Measurements from ENCODE around the gene TNS1.

The TNS1 gene

DNA sequence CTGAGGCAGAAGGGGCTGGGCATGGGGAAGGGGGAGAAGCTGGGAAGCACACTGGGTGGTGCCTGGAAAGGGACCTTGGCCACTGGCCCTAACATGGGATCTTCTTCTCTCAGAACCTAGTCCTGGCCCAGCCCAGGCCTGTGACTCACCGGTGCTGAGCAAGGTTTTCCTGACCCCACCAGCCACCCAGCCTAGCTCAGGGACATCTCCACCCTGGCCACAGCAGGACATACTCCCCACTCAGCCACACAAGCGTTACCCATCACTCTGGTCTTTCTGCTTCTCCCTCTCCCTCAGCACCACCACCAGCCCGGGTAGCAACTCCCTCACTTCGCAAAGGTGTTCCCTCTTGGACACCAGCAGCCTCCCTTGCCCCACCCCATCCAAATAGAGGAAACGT, 22.8 kb downstream of the TNS1 start:
- DNase-seq (ENCODE audit: low read depth, low spot score) = no peak

DNA sequence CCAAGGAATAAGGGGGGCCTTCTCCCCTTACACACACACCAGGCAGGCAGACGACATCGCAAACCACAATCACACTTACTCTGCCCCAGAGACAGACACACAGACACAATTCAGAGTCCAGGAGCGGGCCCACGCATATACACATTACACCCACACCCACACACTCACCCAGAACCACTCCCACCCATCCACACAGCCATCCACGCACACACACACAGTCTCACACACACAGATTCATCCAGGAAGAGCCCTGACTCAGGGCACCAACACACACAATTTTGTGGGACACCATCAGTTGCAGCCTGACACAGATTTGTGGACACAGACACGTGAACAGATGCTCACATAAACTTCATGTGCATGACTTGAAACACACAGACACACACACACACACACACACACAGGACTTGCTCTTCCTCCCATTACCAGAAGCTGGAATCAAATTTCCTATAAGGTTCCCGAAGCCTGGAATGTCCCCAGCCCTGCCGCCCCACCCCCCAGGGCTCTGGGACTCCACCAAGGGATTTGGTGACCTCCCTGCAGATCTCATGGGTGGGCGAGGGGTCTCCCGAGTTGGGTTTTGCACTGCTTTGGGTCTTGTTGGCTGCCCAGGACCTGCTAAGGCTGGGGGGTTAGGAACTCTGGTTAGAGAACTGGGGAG, 23.5 kb downstream of the TNS1 start:
- DNase-seq (ENCODE audit: low read depth, low spot score) = no peak

DNA sequence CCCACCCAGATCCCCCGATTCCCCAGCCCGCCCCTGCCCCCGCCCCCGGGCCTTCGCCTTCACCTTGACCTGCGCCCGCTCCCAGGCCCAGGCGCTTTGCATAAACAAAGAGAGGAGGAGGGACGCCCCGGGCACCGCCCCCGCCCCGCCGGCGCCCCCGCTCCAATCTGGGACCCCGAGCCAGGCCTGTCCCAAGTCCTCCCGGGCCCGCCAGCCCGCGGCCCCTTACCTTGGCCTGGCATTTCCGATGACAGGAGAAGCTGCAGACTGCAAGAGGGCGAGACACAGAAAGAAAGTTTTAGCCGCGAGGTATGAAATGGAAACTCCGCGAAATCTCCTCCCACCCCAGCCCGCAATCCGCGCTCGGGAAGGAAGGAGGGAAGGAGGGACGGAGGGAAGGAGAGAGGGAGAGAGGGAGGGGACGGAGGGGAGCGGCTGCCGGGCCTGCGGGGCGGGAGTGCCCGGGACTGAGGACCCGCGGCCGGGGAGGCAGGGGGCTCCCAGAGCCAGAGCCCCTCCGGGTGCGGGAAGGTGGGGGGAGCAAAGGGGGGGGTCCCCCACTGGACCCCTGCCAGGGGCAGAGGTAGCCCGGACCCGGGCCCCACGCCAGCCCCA, 24.2 kb downstream of the TNS1 start:
- no peak for DNase-seq (ENCODE audit: low read depth, low spot score)

DNA sequence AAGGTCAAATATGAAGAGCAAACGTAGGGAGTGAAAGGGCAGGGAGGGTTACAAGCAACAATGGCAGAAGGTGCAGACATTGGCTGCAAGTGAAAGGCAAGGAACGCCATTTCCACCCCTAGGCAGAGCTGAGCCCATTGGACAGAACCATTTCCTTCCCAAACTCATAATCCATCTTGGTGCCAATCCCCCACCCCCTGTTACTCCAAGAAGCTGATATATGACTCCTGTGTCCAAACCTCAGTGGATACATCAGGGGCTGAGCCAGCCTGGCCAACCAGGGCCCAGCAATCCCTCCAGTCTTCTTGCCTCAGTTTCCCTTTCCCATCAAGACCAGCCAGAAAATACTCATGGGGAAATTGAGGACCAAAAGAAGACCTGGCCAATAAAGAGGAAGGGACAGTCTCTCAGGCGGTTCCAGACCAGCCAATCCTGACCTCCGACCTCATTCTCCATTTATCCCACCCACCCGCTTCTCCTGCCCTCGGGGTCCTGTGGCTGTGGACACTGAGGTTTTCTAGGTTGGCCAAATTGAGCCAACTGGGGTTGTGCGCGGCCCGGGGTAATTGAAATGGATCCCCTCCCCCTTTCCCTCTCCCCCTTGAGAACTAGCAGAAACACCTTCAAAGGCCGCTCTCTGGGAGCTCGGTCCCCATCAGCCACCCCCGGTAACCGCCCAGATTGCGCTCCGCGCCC, 24.8 kb downstream of the TNS1 start:
- DNase-seq (ENCODE audit: low read depth, low spot score) = no peak

DNA sequence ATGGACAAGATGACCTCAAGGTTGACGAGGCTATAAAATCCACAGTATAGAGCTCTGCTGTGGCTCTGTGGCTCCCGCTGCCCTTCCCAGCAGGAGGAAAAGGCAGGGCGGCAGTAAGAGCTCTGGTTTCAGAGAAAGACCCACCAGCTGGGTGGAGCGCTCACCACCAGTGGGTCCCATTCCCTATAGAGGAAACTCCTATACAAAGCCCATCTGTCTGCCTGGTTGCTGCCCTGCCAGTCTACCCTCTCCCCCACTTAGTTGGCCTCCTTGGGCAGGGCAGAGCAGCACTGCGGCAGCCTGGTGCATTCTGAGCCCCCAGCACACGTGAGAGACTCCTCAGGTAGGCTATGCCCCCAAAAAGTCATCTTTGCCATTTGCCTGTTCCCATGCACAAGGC, 26.5 kb downstream of the TNS1 start:
- DNase-seq (ENCODE audit: low read depth, low spot score) = no peak

DNA sequence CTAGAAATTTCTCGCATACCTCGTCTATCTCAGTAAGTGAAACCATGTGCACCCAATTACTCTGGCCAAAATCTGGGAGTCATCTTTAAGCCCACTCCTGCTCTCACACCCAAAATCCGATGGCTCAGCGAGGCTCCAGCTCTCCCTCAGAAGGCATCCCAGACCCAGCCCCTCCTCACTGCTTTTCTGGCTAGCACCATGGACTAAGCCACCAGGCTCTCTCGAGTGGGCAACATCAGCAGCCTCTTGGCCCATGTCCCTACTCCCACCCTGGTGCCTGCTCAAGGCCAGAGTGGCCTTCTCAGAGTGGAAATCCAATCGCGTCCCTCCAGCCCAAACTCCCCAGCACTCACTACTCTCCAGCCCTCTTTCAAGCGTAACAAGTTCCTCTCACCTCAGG, 27.2 kb downstream of the TNS1 start:
- no peak for DNase-seq (ENCODE audit: low read depth, low spot score)

DNA sequence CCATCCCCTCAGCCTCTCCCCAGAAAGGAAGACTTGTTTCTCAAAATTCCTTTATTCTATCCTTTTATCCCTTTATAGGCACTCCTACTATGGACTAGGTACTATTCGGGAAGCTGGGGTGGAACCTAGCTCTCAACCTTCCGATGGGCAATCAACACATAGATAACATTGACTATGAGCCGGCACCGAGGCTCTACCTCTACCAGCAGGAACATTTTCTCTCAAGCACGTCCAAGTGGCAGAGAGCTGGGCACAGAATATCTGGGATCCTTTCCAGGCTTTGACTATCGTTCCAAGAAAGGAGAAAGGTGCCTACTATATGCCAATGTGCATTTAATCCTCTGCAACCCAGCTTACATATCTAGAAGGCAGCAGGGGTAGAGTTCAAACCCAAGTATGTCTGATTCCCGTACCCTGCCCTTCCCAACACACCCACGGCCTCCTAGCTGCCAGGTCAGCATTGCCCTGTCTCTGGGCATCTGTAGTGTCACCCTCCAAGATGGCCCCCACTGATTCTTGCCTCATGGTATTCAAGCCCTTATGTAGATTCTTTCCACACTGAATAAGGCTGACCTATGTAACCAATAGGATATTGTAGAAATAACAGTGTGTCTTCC, 28.3 kb downstream of the TNS1 start:
- no peak for DNase-seq (ENCODE audit: low read depth, low spot score)

DNA sequence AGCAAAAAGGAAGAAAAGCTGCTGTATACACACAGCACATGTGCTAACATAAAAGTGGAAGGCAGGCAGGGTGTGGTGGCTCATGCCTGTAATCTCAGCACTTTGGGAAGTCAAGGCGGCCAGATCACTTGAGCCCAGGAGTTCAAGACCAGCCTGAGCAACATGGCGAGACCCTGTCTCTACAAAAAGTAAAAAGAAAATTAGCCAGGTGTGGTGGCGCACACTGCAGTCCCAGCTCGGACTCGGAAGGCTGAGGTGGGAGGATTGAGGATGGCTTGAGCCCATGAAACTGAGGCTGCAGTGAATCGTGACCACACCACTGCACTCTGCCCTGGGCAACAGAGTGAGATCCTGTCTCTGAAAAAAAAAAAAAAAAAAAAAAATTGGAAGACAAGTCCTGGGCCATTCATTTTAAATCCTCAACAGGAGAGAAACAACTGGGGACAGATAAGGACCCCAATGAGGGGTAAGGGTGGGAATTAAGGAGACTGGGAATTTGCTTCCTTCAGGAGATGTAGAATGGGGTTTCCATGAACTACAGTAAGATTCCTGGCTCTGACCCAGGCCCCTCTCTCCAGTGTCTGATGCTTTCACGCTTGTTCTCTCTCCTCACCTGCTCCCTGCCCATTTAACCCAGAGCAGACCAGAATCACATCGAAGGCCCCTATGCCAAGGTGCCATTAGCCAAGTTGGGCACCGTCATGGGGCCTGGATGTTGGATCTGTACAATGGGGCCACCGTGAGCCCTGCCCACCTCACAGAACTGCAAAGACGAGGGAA, 29.6 kb downstream of the TNS1 start:
- DNase-seq (ENCODE audit: low read depth, low spot score) = no peak

DNA sequence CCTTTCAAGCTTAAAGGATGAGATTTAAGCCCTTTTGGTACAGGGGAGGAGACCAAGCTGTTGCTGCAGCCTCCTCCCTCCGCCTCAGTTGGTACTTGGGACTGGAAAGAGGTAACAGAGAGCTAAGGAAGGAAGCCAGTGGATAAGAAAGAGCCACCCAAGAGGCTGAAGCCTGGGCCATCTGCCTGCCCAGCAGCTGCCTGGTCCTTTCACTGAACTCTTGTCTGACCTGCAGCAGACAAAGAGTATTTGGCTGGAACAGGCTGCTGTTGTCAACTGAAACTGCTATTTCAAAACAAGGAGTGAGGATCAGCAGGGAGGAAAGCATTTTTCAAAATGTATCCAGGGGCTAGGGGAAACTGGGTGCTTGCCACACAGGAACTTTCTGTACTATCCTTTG, 30.3 kb downstream of the TNS1 start:
- DNase-seq (ENCODE audit: low read depth, low spot score) = no peak

DNA sequence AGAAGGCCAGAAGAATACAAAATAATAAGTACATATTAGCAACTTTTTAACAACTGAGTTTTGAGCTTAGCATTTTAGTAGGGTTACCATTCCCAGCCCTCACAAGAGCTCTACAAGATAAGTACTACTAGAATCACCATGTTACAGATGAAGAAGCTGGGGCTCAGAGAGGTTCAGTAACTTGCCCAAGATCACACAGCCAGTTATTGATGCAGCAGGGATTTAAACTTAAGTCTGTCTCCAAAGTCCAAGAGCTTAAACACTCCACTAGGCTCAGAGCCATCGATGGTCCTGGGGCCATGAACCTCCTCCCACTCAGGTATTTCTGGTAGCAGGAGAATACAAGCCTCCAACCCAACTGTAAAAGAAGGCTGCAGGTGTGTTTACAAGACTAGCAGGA, 30.8 kb downstream of the TNS1 start:
- no peak for DNase-seq (ENCODE audit: low read depth, low spot score)

DNA sequence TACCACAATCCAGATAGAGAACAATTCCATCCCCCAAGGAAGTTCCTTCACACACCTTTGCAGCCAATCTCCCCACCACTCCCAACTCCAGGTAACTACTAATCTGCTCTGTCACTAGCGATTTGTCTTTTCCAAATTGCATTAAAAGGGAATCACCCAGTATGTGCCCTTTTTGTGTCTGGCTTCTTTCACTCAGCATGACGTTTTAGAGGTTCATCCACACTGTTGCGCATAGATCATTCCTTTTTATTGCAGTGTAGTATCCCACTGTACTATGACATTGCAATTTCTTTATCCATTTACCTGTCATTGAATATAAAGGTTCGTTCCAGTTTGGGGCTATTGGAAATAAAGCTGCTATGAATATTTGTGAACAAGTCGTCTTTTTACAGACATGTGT, 31.6 kb downstream of the TNS1 start:
- no peak for DNase-seq (ENCODE audit: low read depth, low spot score)

DNA sequence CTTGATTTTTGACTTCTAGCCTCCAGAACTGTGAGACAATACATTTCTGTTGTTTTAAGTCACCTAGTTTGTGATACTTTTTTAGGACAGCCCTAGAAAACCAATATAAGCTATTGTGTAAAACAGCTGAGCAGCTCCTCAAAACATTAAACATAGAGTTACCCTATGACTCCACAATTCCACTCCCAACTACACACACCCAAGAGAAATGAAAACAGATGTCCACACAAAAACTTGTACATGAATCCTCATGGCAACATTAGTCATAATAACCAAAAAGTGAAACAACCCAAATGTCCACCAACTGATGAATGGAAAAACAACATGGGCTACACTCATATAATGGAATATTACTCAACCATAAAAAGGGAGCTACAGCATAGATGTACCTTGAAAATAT, 32.6 kb downstream of the TNS1 start:
- no peak for DNase-seq (ENCODE audit: low read depth, low spot score)

DNA sequence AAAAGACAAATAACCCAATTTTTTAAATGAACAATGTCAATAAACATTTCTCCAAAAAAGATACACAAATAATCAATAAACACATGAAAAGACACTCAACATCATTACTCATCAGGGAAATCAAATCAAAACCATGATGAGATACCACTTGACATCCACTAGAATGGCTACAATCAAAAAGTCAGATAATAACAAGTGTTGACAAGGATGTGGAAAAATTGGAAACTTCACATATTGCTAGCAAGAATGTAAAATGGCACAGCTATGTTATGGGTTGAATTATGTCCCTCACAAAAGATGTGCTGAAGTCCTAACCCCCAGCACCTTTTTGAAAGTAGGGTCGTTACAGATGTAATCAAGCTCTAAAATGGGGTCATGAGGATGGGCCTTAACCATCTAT, 33.2 kb downstream of the TNS1 start:
- DNase-seq (ENCODE audit: low read depth, low spot score) = no peak

DNA sequence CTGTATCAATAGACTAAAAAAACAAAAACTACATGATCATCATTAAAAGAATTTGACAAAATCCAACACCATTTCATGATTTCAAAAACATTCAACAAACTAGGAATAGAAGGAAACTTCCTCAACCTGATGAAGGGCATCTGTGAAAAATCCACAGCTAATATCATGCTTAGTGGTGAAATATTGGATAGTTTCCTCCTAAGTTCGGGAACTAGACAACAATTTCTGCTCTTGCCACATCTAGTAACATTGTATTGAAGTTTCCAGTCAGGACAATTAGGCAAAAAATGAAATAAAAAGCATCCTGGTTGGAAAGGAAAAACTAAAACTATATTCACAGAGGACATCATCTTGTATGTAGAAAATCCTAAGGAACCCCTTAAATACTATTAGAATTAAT, 34.8 kb downstream of the TNS1 start:
- DNase-seq (ENCODE audit: low read depth, low spot score) = no peak

DNA sequence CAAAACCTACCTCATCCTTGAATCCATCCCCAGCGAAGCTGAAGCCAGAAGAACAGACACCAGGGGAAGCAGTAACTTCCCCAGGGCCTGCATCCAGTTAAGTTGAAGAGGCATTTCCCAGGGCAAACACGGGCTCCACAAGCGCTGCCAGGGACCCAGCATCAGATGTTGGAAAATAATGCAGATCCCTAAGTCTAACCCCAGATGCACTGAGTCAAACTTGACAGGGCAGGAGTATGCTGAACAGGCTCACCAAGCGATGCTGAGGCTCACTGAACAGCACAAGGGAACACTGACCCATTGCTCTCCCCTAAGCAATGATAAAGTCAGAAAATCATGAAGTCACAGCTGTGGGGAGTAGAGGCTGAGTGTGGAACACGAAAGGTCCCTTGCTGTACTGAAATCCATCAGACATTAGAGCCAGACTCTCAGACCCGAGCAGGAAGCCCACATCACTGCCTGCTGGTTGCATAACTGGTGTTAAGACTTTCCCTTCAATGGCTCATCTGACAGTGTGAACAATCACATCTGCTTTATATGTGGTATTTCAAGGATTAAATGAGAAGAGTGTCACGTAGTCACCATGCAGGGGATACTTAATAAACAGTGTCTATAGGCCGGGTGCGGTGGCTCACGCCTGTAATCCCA, 36.2 kb downstream of the TNS1 start:
- no peak for DNase-seq (ENCODE audit: low read depth, low spot score)

DNA sequence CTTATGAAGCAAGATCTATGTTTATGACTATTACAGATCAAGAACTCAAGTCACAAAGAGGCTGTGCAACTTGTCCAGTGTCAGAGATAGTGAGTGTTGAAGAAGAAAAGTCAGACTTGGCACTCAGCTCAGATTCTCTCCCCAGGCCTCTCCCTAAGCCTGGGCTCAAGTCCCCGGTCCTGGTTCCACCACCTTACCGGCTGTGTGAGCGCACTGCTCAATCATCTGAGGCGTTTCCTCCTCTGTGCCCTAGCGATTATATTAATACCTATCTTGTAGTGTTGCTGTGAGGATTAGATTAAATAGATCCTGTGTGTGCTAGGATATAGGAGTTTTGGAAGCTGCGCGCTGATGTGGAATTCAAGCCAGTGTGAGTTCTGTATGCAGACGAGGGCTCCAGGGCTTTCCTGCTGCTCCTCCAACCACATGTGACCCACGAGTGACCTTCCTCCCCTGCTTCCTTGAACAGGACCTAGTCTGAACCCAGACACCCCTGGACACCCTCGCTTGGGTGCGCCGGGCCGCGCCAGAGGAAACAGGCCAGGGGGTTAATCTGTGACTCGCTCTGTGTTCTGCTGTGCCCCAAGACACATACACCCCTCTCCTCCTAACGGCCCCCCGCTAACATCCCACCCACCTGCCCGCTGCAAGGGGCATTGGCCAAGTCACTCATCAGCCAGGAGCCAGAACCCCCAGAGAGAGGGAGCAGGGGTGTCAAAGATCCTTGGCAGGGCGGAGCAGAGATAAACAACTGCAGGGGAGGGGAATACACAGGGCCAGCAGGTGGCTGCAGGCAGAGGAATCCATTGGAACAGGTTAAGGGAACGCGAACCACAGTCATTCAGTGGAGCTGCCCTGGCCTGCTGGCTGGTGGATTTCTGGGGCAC, 38.3 kb downstream of the TNS1 start:
- no peak for DNase-seq (ENCODE audit: low read depth, low spot score)

DNA sequence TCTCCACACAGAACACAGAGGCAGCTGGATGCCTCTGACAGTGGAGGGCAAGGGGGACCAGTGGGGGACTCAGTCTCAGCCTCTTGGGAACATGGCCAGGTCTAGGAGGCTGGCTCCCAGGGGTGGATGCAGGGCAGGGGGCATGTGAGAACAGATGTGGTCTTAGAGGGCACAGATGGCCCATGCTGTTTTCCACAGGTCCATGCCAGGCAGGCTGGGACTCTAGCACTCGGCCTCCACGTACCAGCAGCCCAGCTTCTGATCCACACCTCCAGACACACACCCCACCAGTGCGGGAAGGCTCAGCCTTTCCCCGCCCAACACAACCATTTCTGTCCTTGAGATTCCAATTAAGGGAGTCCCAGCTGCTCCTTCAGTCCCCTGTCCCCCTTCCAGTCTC, 42.4 kb downstream of the TNS1 start:
- no peak for DNase-seq (ENCODE audit: low read depth, low spot score)

DNA sequence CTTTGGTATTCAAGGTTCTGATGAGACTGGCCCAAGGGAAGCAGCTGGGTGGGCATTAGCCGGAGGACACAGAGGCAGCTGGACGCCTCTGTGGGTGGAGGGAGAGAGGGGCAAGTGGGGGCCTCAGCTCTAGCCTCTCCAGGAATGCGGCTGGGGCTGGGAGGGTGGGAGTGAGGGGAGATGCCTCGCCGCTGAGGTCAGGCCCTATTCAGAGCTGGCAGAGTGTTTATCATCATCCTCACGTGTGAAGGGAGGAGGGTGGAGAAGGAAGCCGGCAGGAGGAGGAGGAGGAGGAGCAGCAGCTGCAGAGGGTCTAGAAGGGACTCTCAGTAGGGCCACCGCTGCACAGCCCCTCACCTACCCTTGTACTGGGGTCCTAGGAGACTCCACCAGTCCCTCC, 43.1 kb downstream of the TNS1 start:
- DNase-seq (ENCODE audit: low read depth, low spot score) = no peak

DNA sequence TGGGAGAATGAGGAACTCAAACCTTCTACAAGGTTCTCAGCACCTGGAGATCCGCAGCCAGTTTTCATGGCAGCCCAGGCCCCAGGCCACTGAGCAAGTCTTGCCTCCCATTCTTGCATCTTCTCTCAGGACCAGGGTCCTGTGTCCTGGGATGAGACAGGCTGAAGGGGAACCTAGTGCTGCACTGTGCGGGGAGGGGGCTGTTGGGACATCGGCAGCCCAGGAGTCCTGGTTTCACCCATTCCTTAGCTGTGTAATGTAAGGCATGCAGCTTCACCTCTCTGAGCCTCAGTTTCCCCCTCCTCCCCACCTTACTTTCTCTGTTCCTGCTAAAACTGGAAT, 43.9 kb downstream of the TNS1 start:
- DNase-seq (ENCODE audit: low read depth, low spot score) = no peak

DNA sequence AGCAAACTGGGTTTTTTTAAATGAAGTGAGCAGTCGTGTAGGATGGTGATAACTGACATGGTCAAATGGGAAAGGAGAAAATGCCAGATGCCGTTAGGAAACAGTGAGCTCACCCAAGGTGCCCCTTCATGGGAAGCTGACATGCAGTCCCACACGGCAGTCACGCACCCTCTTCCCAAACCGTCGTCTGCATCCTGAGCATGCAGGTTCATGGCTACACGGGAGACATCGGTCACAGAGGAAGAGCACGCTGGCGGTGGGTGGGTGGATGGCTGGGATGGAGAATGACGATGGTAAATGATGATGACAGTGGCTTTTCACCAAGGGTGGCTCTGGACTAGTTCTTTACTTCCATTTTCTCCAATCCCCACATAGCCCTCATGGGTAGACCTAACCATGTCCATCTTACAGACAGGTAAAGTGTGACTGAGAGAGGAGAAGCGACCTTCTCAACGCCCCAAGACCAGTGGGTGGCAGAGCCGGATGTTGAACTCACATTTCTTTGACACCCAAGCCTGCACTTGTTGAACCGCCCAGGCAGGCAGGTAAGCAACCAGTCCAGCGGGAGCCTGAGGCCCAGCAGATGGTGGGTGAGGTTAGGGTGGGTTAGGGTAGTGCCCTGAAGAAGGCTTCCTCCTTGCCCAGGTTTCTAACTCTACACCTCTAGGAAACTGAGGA, 44.5 kb downstream of the TNS1 start:
- DNase-seq (ENCODE audit: low read depth, low spot score) = no peak

Data from iPS DF 19.7 (cell line).